HG03575 (cell line): ENCODE data around the gene NCAM1.
"Not testable (repeated sequence)": the region's sequence is repeated elsewhere in the genome, so short reads cannot be mapped to it uniquely, and the experiment has no call there.

Experiments used
- ATAC-seq: cut with Tn5 transposase; IDR thresholded peaks from one replicate; pipeline ENCODE4 v1.9.1; 2021; ENCODE audit not compliant: unreplicated experiment, insufficient number of reproducible peaks, low FRiP score; ENCODE audit errors: extremely low read depth

Gene NCAM1

GRCh38 chr11:112961146-112961668 lies at the start of gene NCAM1:
TSS of gene NCAM1 (plus strand) at chr11:112961420.
- ATAC-seq, result no peak

- no peak for ATAC-seq
Measured at GRCh38 chr11:112922606-112923005, 38.6 kb upstream of the NCAM1 start.

- ATAC-seq, result not testable (repeated sequence)
Measured at GRCh38 chr11:112924836-112925235, 36.4 kb upstream of the NCAM1 start.

- ATAC-seq, result no peak
Measured at GRCh38 chr11:112925516-112926310, 35.5 kb upstream of the NCAM1 start.

GRCh38 chr11:112928136-112928535 lies 33.1 kb upstream of the NCAM1 start:
- no peak for ATAC-seq

- ATAC-seq, result no peak
Measured at GRCh38 chr11:112929432-112929831, 31.8 kb upstream of the NCAM1 start.

GRCh38 chr11:112931703-112932102 lies 29.5 kb upstream of the NCAM1 start:
- ATAC-seq, result no peak

- ATAC-seq, result no peak
Measured at GRCh38 chr11:112932593-112932992, 28.6 kb upstream of the NCAM1 start.

- no peak for ATAC-seq
Measured at GRCh38 chr11:112933970-112934369, 27.2 kb upstream of the NCAM1 start.

- ATAC-seq, result no peak
Measured at GRCh38 chr11:112941104-112941503, 20.1 kb upstream of the NCAM1 start.

GRCh38 chr11:112942966-112943643 lies 18.1 kb upstream of the NCAM1 start:
- no peak for ATAC-seq

- ATAC-seq, result no peak
Measured at GRCh38 chr11:112946866-112947265, 14.4 kb upstream of the NCAM1 start.

- no peak for ATAC-seq
Measured at GRCh38 chr11:112949781-112950575, 11.2 kb upstream of the NCAM1 start.

- ATAC-seq, result no peak
Measured at GRCh38 chr11:112958670-112959069, 2.5 kb upstream of the NCAM1 start.

- no peak for ATAC-seq
Measured at GRCh38 chr11:112961751-112962578, 745 bp downstream of the NCAM1 start.

GRCh38 chr11:112962579-112963367 lies 1.6 kb downstream of the NCAM1 start:
- no peak for ATAC-seq

GRCh38 chr11:112963368-112963955 lies 2.2 kb downstream of the NCAM1 start:
- no peak for ATAC-seq

- no peak for ATAC-seq
Measured at GRCh38 chr11:112965656-112966055, 4.4 kb downstream of the NCAM1 start.
